T-cell (primary cell): ENCODE results near the gene FIBIN. TPM values are rescaled to one million over a fixed set of nuclear protein-coding genes. Genes with fewer than 3 reads are reported as not detected.

Experiments used
- ATAC-seq, 4 experiments: fragments of 200-7000 bp in 3 of 4; fragments of 150-1000 bp in 1 of 4; cut with Tn5 transposase; replicated peaks in 1 of 4; 1 replicate in 3 of 4; 2 replicates in 1 of 4; pipeline ENCODE4 v1.10.0; 2021; ENCODE audit warnings: moderate library complexity in 3 of 4, mild to moderate bottlenecking in 2 of 4, moderate number of reproducible peaks in 1 of 4
- CTCF ChIA-PET, 2 donors: fragments of 300-600 bp; sonication (Branson Sonifier 250); formaldehyde crosslinking; loops; one replicate each; lab custom pipeline; 2022; ENCODE audit warnings: antibody characterized with exemption in 2 of 2; lab: Charles Lee
- POLR2A ChIA-PET, 2 donors: fragments of 300-600 bp; sonication (Branson Sonifier 250); formaldehyde crosslinking; loops; one replicate each; lab custom pipeline; 2022; ENCODE audit warnings: antibody characterized with exemption in 2 of 2; lab: Charles Lee
- DNase-seq, 35 experiments: peaks; one replicate each; pipeline versions ENCODE4 v3.0.0 to v3.0.0-alpha.2; 2013 to 2023
- H3K27ac ChIP-seq: one replicate; pipeline ENCODE4 v1.5.1; 2013; ENCODE audit warnings: low read length
- H3K27me3 ChIP-seq, 2 experiments: replicated peaks in 1 of 2; 1 replicate in 1 of 2; 2 replicates in 1 of 2; pipeline versions ENCODE4 v1.6.1 to v1.7.0; 2013; ENCODE audit warnings: low read length in 1 of 2, mixed read lengths in 1 of 2; ENCODE audit not compliant: control insufficient read depth in 2 of 2, insufficient read depth in 2 of 2; ENCODE audit errors: extremely low read depth in 1 of 2
- H3K36me3 ChIP-seq, 2 donors: 1 replicate in 1 of 2; 2 replicates in 1 of 2; pipeline versions ENCODE4 v1.6.1 to v1.7.0; 2013; ENCODE audit warnings: low read length in 1 of 2; ENCODE audit not compliant: control insufficient read depth in 2 of 2, insufficient read depth in 1 of 2; ENCODE audit errors: extremely low read depth in 1 of 2
- H3K4me1 ChIP-seq, 2 experiments: 1 replicate in 1 of 2; 2 replicates in 1 of 2; pipeline versions ENCODE4 v1.6.1 to v1.7.0; 2013; ENCODE audit warnings: low read length in 2 of 2, mixed read lengths in 1 of 2; ENCODE audit not compliant: insufficient read depth in 2 of 2, control insufficient read depth in 1 of 2; ENCODE audit errors: extremely low read depth in 1 of 2
- H3K4me3 ChIP-seq, 2 donors: 1 replicate in 1 of 2; 2 replicates in 1 of 2; pipeline versions ENCODE4 v1.5.1 to v1.7.0; 2013; ENCODE audit warnings: mild to moderate bottlenecking in 2 of 2, low read length in 1 of 2, moderate library complexity in 1 of 2; ENCODE audit not compliant: control insufficient read depth in 1 of 2; ENCODE audit errors: extremely low read depth in 1 of 2
- H3K9me3 ChIP-seq: 2 replicates; pipeline ENCODE4 v1.7.0; 2013
- H3K27ac Mint-ChIP-seq, 2 donors: one replicate each; pipeline ENCODE4 v1.8.0; 2020 to 2021; ENCODE audit warnings: mild to moderate bottlenecking in 2 of 2, mixed read lengths in 2 of 2
- H3K27me3 Mint-ChIP-seq, 2 donors: one replicate each; pipeline ENCODE4 v1.8.0; 2021 to 2022; ENCODE audit warnings: mixed read lengths in 2 of 2
- H3K36me3 Mint-ChIP-seq: one replicate; pipeline ENCODE4 v1.8.0; 2021; ENCODE audit warnings: mixed read lengths
- H3K4me1 Mint-ChIP-seq, 3 donors: one replicate each; pipeline ENCODE4 v1.8.0; 2020 to 2022; ENCODE audit warnings: mixed read lengths in 3 of 3, mild to moderate bottlenecking in 1 of 3
- H3K4me3 Mint-ChIP-seq, 3 donors: one replicate each; pipeline ENCODE4 v1.8.0; 2020 to 2022; ENCODE audit warnings: mild to moderate bottlenecking in 3 of 3, mixed read lengths in 3 of 3, moderate library complexity in 3 of 3
- H3K9me3 Mint-ChIP-seq, 3 donors: one replicate each; pipeline ENCODE4 v1.8.0; 2020 to 2022; ENCODE audit warnings: mixed read lengths in 3 of 3
- WGBS: methylation state at CpG from one replicate; pipeline ENCODE4 v1.1.5; 2013; ENCODE audit warnings: missing lambda C conversion rate; ENCODE audit not compliant: insufficient coverage; 5-methylcytosine and 5-hydroxymethylcytosine counted together
- total RNA-seq, 35 experiments: library from RNA in 6 of 35; stranded (reverse) in 6 of 35; fragments of 120-200 nt in 1 of 35; gene quantifications; one replicate each; pipeline versions ENCODE4 v1.2.1 to v1.2.4 and lab custom pipeline; 2013 to 2026

Gene FIBIN
- total RNA-seq, 5 donors from 2014 or later (not counting 1 experiment from before 2014, with no cell fraction given) = not detected

DNA sequence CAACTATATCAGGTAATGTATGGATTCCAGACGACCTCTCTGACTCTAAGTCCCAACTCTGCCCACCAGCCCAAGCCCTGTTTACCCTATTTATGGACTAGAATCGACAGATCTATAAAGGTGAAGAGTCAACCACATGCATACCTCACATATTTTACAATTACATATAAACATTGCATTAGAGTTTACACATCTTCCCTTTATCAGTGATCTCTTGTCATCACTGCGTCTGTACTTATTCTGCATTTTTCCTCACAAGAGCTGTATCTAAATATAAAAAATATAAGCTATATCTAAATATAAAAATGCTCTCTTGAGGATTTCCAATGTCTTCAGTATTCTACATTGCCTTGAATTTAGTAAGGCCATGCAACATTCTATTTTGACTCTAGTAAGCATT is 8.5 kb downstream of the FIBIN start:
- Histone ChIP-seq H3K27ac (no peak overlapping the region), H3K9me3 (no peaks in the 10 kb centered on the region), H3K4me1 (no peaks in the 10 kb centered on the region), H3K4me3 (no peak overlapping the region), H3K36me3 (no peaks in the 10 kb centered on the region), H3K27me3 (no peaks in the 10 kb centered on the region)
- Mint-ChIP-seq H3K27ac (no peak overlapping the region), H3K4me1 (no peaks in the 10 kb centered on the region), H3K4me3 (no peak overlapping the region), H3K36me3 (no peaks in the 10 kb centered on the region), H3K27me3 (no peaks in the 10 kb centered on the region), H3K9me3 (peaks cover 0 to 6% (median 4%) of the 10 kb centered on the region in 3 donors)
- 0% methylated on average over 1 of the region's 3 CpGs for whole genome bisulfite sequencing
- ChIA-PET CTCF (no interaction called here), POLR2A (no interaction called here)
- DNase-seq = no peak
- no peak for ATAC-seq

- no peaks in the 10 kb centered on the region for H3K9me3 ChIP-seq
- H3K4me3 ChIP-seq = no peak overlapping the region
- Mint-ChIP-seq H3K36me3 (no peaks in the 10 kb centered on the region), H3K4me1 (no peaks in the 10 kb centered on the region), H3K27me3 (no peaks in the 10 kb centered on the region), H3K27ac (no peak overlapping the region), H3K9me3 (peaks cover 0 to 6% (median 4%) of the 10 kb centered on the region in 3 donors), H3K4me3 (no peak overlapping the region)
- no peaks in the 10 kb centered on the region for H3K4me1 ChIP-seq
- no peak for ATAC-seq
- no CpG with 5 or more reads among the region's 4 CpGs for WGBS
- H3K27me3 ChIP-seq = no peaks in the 10 kb centered on the region
- CTCF ChIA-PET = no interaction called here
- DNase-seq = no peak
- H3K36me3 ChIP-seq = no peaks in the 10 kb centered on the region
- H3K27ac ChIP-seq = no peak overlapping the region
- POLR2A ChIA-PET = no interaction called here
Measured at GRCh38 chr11:27002838-27003237, 8.9 kb downstream of the FIBIN start.

GRCh38 chr11:27004103-27004502 is 10.2 kb downstream of the FIBIN start:
- POLR2A ChIA-PET = no interaction called here
- Histone ChIP-seq H3K27me3 (no peaks in the 10 kb centered on the region), H3K27ac (no peak overlapping the region), H3K9me3 (no peaks in the 10 kb centered on the region), H3K4me1 (no peaks in the 10 kb centered on the region), H3K36me3 (no peaks in the 10 kb centered on the region), H3K4me3 (no peak overlapping the region)
- H3K36me3 Mint-ChIP-seq = no peaks in the 10 kb centered on the region
- 93% methylated on average over 2 of the region's 2 CpGs for WGBS
- no peaks in the 10 kb centered on the region for H3K27me3 Mint-ChIP-seq
- no peak for DNase-seq
- no peak overlapping the region for H3K27ac Mint-ChIP-seq
- ATAC-seq = no peak
- H3K4me3 Mint-ChIP-seq = no peak overlapping the region
- CTCF ChIA-PET = no interaction called here
- no peaks in the 10 kb centered on the region for H3K4me1 Mint-ChIP-seq
- H3K9me3 Mint-ChIP-seq = peaks cover 4 to 6% (median 4%) of the 10 kb centered on the region in 3 donors

DNA sequence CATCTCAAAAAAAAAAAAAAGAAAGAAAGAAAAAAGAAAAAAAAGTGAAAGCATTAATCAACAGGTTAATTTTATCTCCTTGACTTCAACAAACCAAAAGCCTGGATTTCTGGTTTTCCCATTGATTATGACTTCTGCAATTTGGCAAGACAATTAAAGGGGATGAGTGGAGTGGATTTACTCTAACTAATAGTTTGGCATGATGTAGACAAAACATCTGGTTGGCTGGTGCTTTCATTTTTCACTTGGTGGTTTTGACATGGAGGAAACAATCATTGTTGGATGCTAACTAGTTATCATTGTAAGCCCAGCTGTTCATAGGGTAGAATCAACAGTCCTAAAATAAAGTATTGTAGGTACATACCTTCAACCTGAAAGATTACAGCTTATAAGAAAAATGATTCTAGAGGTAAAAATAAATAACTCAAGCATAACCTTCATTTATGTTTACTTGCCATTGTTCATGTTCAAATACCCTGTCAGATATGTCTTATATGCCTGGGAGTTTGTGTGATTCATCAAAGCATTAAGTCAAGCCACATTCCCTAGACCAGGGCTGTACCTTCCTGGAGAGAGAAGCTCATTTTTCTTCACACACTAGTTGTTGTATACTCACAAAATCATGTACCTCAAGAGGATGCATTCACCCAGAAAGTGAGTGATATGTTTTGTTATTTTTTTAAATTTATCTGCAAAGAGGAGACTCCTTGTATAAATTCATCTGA is 15.1 kb downstream of the FIBIN start:
- peaks cover under 1% of the 10 kb centered on the region for H3K9me3 ChIP-seq
- no peaks in the 10 kb centered on the region for H3K4me1 ChIP-seq
- Mint-ChIP-seq H3K27me3 (no peaks in the 10 kb centered on the region), H3K9me3 (peaks cover 4 to 9% (median 4%) of the 10 kb centered on the region in 3 donors), H3K4me1 (no peaks in the 10 kb centered on the region), H3K36me3 (no peaks in the 10 kb centered on the region), H3K4me3 (no peak overlapping the region), H3K27ac (no peak overlapping the region)
- no peak overlapping the region for H3K4me3 ChIP-seq
- H3K36me3 ChIP-seq = no peaks in the 10 kb centered on the region
- ChIA-PET CTCF (no interaction called here), POLR2A (no interaction called here)
- no peak overlapping the region for H3K27ac ChIP-seq
- DNase-seq (no peak), ATAC-seq (no peak)
- no peaks in the 10 kb centered on the region for H3K27me3 ChIP-seq

DNA sequence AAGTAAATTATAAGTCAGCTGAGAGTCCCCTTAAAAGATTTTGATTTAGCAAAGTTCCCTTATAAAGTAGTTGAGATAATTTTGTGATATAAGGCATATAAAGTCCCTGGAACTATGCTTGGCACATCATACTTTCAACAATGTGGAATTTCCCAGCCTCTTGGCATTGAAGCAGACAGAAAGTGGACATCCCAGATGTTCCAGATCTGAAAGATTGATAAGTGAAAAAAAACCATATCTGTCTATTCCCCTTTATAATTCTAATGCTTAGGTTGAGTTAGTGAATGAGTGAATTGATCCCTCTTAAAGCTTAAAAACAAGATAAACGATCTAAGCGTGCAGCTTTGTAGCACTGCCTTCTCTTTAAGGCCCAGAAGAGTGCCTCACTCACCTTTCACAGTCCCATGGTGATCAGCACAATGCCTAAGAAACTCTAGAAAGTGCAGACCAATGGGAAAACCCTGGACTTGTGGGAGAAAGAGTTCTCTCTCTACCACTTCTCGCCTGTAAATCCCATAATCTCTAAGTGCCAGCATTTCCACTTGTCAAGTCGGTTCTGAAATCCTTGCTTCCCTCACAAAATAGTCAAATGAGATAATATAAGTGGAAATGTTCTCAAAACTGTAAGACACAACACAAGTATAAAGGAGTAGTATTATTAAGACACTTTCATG is 17.8 kb downstream of the FIBIN start:
- Mint-ChIP-seq H3K4me3 (no peak overlapping the region), H3K27me3 (no peaks in the 10 kb centered on the region), H3K4me1 (no peaks in the 10 kb centered on the region), H3K9me3 (peaks cover 0 to 9% (median 4%) of the 10 kb centered on the region in 3 donors), H3K36me3 (no peaks in the 10 kb centered on the region), H3K27ac (no peak overlapping the region)
- ChIA-PET CTCF (no interaction called here), POLR2A (no interaction called here)
- Histone ChIP-seq H3K27ac (no peak overlapping the region), H3K9me3 (peaks cover 2% of the 10 kb centered on the region), H3K4me1 (no peaks in the 10 kb centered on the region), H3K4me3 (no peak overlapping the region), H3K27me3 (no peaks in the 10 kb centered on the region), H3K36me3 (no peaks in the 10 kb centered on the region)
- DNase-seq = no peak
- no peak for ATAC-seq
- WGBS = no CpG with 5 or more reads among the region's 4 CpGs

DNA sequence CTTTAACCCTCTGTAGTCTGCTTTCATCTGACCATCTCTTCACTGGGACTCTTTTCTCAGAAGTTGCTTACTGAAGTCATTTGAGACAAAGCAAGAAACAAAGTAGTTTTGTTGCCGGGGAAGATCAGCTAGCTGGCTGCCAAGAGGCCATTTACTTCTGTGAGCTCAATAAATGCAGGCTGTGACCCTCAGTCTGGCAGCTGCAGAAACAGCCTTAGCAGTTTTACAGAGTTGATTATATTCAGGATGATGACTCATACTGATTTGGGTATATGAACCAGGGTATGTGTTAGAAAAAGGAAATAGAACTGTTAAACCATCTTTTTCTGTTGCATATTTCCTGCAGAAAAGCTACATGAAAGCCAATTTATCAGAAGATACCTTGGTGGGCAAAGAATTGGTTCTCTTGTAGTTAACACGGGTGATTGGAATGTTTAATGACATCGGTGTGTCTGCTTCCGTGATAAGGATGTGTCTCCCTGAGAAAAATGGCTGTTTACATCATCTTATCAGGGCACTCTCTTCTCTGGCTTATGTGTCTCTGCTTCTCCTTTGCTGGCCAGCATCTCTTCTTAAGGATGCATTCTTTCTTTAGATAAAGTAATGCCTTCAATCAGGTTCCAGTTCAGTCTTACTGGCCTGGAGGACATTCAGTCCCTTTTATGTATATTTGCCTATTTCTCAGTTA is 18.5 kb downstream of the FIBIN start:
- DNase-seq (no peak), ATAC-seq (no peak)
- Mint-ChIP-seq H3K27ac (no peak overlapping the region), H3K9me3 (peaks cover 0 to 9% (median 4%) of the 10 kb centered on the region in 3 donors), H3K27me3 (no peaks in the 10 kb centered on the region), H3K36me3 (no peaks in the 10 kb centered on the region), H3K4me1 (no peaks in the 10 kb centered on the region), H3K4me3 (no peak overlapping the region)
- Histone ChIP-seq H3K9me3 (peaks cover 2% of the 10 kb centered on the region), H3K27ac (no peak overlapping the region), H3K4me3 (no peak overlapping the region), H3K36me3 (no peaks in the 10 kb centered on the region), H3K4me1 (no peaks in the 10 kb centered on the region), H3K27me3 (no peaks in the 10 kb centered on the region)
- ChIA-PET POLR2A (no interaction called here), CTCF (no interaction called here)
- 33% methylated on average over 1 of the region's 4 CpGs for WGBS
